GM12891 (cell line): ENCODE data around the gene MRPL28.
"Not testable (repeated sequence)": the region's sequence is repeated elsewhere in the genome, so short reads cannot be mapped to it uniquely, and the experiment has no call there.

Experiments
- DNase-seq: peaks from one replicate; pipeline ENCODE4 v3.0.0; 2011; ENCODE audit warnings: low spot score; ENCODE audit not compliant: insufficient read length
- FAIRE-seq: peaks from 2 replicates; lab custom pipeline; 2011; peaks lifted over from hg19 to GRCh38; lab: Jason Lieb, UNC
- PAX5 ChIP-seq: IDR thresholded peaks from 2 replicates; pipeline ENCODE4 v1.6.1; 2011; ENCODE audit warnings: low read length, moderate library complexity, mild to moderate bottlenecking; ENCODE audit not compliant: insufficient read depth, severe bottlenecking
- POLR2A ChIP-seq: IDR thresholded peaks from 2 replicates; pipeline ENCODE4 v1.6.1; 2011; ENCODE audit warnings: low read depth, low read length, control low read depth
- POLR2AphosphoS5 ChIP-seq: IDR thresholded peaks from 2 replicates; pipeline ENCODE4 v1.6.1; 2011; ENCODE audit warnings: low read depth, low read length, control low read depth
- POU2F2 ChIP-seq: IDR thresholded peaks from 2 replicates; pipeline ENCODE4 v1.6.1; 2011; ENCODE audit warnings: low read depth, mild to moderate bottlenecking, control low read depth, low read length, moderate library complexity
- SPI1 ChIP-seq: IDR thresholded peaks from 2 replicates; pipeline ENCODE4 v1.6.1; 2011; ENCODE audit warnings: low read depth, low read length, control low read depth
- TAF1 ChIP-seq: IDR thresholded peaks from 2 replicates; pipeline ENCODE4 v1.6.1; 2011; ENCODE audit warnings: low read depth, low read length, control low read depth

MRPL28 gene

GRCh38 chr16:352547-353403, 17.6 kb downstream of the MRPL28 start, which contains the start of gene AXIN1:
TSS of gene AXIN1 (minus strand) at chr16:352723. CDS start at chr16:347025, 5,698 bp downstream.
- peak; percentile 92 for DNase-seq
- FAIRE-seq: peak; percentile 78

GRCh38 chr16:351804-352520, 18.4 kb downstream of the MRPL28 start:
- FAIRE-seq: no peak
- no peak for DNase-seq
- TF ChIP-seq POU2F2 (no peak), POLR2AphosphoS5 (no peak), PAX5 (no peak), POLR2A (no peak), TAF1 (no peak), SPI1 (no peak)

More at GRCh38 chr16:352547-353403, 17.6 kb downstream of the MRPL28 start, which contains the start of gene AXIN1:
- no peak for TF ChIP-seq POLR2AphosphoS5
- TF ChIP-seq SPI1: no peak
- TF ChIP-seq PAX5: no peak
- TF ChIP-seq POLR2A: no peak
- TF ChIP-seq POU2F2: no peak
- no peak for TF ChIP-seq TAF1

GRCh38 chr16:350203-350602, 20.1 kb downstream of the MRPL28 start:
- DNase-seq: no peak
- TF ChIP-seq TAF1 (no peak), POLR2AphosphoS5 (no peak), POU2F2 (no peak), SPI1 (no peak), PAX5 (no peak), POLR2A (no peak)
- FAIRE-seq: peak; percentile 45

- DNase-seq (peak; percentile 21), FAIRE-seq (peak; percentile 81)
- no peak for TF ChIP-seq SPI1
Measured at GRCh38 chr16:349211-349610, 21.1 kb downstream of the MRPL28 start.

- FAIRE-seq: not testable (repeated sequence)
Measured at GRCh38 chr16:348495-348894, 21.8 kb downstream of the MRPL28 start.

GRCh38 chr16:347203-347602, 23.1 kb downstream of the MRPL28 start:
- no peak for TF ChIP-seq SPI1
- no peak for TF ChIP-seq TAF1
- no peak for TF ChIP-seq PAX5
- no peak for TF ChIP-seq POU2F2
- no peak for TF ChIP-seq POLR2AphosphoS5
- no peak for TF ChIP-seq POLR2A
- no peak for DNase-seq
- no peak for FAIRE-seq

More at GRCh38 chr16:348495-348894, 21.8 kb downstream of the MRPL28 start:
- TF ChIP-seq POLR2AphosphoS5: 0 out of 2 replicates have a peak, but pooled peaks have one; percentile 51
- DNase-seq: not testable (repeated sequence)

GRCh38 chr16:346587-346986, 23.8 kb downstream of the MRPL28 start:
- FAIRE-seq (no peak), DNase-seq (no peak)
- TF ChIP-seq PAX5 (no peak), SPI1 (no peak), POLR2AphosphoS5 (no peak), POLR2A (no peak), TAF1 (no peak)

- DNase-seq: no peak
- TF ChIP-seq TAF1 (no peak), POU2F2 (no peak), PAX5 (no peak), SPI1 (no peak), POLR2A (no peak), POLR2AphosphoS5 (no peak)
- no peak for FAIRE-seq
Measured at GRCh38 chr16:345772-346171, 24.6 kb downstream of the MRPL28 start.

GRCh38 chr16:342455-343213, 27.7 kb downstream of the MRPL28 start:
- DNase-seq (no peak), FAIRE-seq (no peak)
- TF ChIP-seq POLR2A (no peak), POU2F2 (no peak), PAX5 (no peak)

GRCh38 chr16:341974-342336, 28.4 kb downstream of the MRPL28 start:
- not testable (repeated sequence) for DNase-seq, FAIRE-seq

- FAIRE-seq, DNase-seq: not testable (repeated sequence)
Measured at GRCh38 chr16:341095-341973, 29.0 kb downstream of the MRPL28 start.
